Esophagus squamous epithelium (tissue), 4 donors: ENCODE data around the gene MCM9.

Source experiments
- POLR2A ChIP-seq, 4 donors: fragments of 450-650 bp; IDR thresholded peaks; one replicate each; pipeline ENCODE4 v1.6.1; 2017; ENCODE audit warnings: antibody characterized with exemption in 4 of 4, mild to moderate bottlenecking in 4 of 4, moderate library complexity in 3 of 4
- TF ChIP-seq, protein P1 (sequence below), 6 experiments: fragments of 450-650 bp in 4 of 6; fragments of 200-600 bp in 2 of 6; sonication (generic) in 2 of 6; IDR thresholded peaks; one replicate each; pipeline ENCODE4 v1.5.1; 2016 to 2019; ENCODE audit warnings: antibody characterized with exemption in 6 of 6, mild to moderate bottlenecking in 4 of 6, moderate library complexity in 4 of 6

DNA sequence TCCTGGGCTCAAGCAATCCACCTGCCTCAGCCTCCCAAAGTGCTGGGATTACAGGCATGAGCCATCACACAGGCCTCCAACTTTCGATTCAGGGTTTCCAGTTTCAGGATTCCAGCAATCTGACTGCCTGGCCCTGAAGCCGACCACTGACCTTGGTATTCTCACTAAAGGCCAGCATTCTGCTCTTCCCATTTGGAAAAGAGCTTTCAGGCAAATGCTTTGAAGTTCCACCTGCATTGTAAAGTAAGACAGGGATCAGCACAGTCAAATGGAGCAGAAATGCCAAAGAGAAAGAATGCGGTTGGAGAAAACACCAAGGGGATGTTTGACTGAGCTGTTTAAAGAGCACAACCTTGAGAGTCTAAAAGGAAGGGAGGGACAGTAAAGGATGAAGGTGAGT lies 166.5 kb downstream of the MCM9 start:
- TF ChIP-seq, protein P1, sequence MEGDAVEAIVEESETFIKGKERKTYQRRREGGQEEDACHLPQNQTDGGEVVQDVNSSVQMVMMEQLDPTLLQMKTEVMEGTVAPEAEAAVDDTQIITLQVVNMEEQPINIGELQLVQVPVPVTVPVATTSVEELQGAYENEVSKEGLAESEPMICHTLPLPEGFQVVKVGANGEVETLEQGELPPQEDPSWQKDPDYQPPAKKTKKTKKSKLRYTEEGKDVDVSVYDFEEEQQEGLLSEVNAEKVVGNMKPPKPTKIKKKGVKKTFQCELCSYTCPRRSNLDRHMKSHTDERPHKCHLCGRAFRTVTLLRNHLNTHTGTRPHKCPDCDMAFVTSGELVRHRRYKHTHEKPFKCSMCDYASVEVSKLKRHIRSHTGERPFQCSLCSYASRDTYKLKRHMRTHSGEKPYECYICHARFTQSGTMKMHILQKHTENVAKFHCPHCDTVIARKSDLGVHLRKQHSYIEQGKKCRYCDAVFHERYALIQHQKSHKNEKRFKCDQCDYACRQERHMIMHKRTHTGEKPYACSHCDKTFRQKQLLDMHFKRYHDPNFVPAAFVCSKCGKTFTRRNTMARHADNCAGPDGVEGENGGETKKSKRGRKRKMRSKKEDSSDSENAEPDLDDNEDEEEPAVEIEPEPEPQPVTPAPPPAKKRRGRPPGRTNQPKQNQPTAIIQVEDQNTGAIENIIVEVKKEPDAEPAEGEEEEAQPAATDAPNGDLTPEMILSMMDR (IDR thresholded peaks at IDR 0.05), result no peak
- no peak for TF ChIP-seq POLR2A (IDR thresholded peaks at IDR 0.05)
